HepG2 (cell line): ENCODE data around the gene PAQR6. TPM values are rescaled to one million over a fixed set of nuclear protein-coding genes. Genes with fewer than 3 reads are reported as not detected.

Source experiments
- ARHGAP35 ChIP-seq: sonication (generic); formaldehyde crosslinking; IDR thresholded peaks from 2 replicates; pipeline ENCODE4 v1.9.0; 2022; ENCODE audit warnings: mild to moderate bottlenecking, inconsistent platforms, moderate library complexity, missing genetic modification reagents, borderline replicate concordance
- ARID2 ChIP-seq: sonication (generic); formaldehyde crosslinking; IDR thresholded peaks from 2 replicates; pipeline ENCODE4 v1.8.1; 2022; ENCODE audit warnings: mild to moderate bottlenecking, missing genetic modification reagents, borderline replicate concordance
- CCAR2 ChIP-seq: fragments of 200-400 bp; formaldehyde crosslinking; optimal IDR thresholded peaks from 2 replicates; pipeline ENCODE3; 2018; ENCODE audit warnings: low read depth, mild to moderate bottlenecking, low read length, moderate library complexity
- EHMT2 ChIP-seq: fragments of 200-600 bp; sonication (generic); IDR thresholded peaks from 2 replicates; pipeline ENCODE4 v1.7.0; 2017; ENCODE audit warnings: antibody characterized with exemption, low read depth, low read length, borderline replicate concordance
- EP300 ChIP-seq, 3 experiments: sonication (generic) in 1 of 3; formaldehyde crosslinking in 1 of 3; IDR thresholded peaks; 2 replicates each; pipeline versions ENCODE4 v1.5.1 to v1.6.1; 2011 to 2020; ENCODE audit warnings: low read depth in 2 of 3, low read length in 2 of 3, borderline replicate concordance in 1 of 3, improper control_type of control experiment in 1 of 3, mild to moderate bottlenecking in 1 of 3, missing genetic modification reagents in 1 of 3, moderate library complexity in 1 of 3
- HDAC1 ChIP-seq: sonication (generic); formaldehyde crosslinking; IDR thresholded peaks from 2 replicates; pipeline ENCODE4 v1.5.1; 2020; ENCODE audit warnings: mild to moderate bottlenecking, missing genetic modification reagents
- KLF13 ChIP-seq: sonication (generic); formaldehyde crosslinking; IDR thresholded peaks from 2 replicates; pipeline ENCODE4 v1.4.0; 2020; ENCODE audit warnings: mild to moderate bottlenecking, missing genetic modification reagents
- NONO ChIP-seq, 2 experiments: fragments of 450-650 bp in 1 of 2; sonication (generic) in 1 of 2; formaldehyde crosslinking in 1 of 2; IDR thresholded peaks in 1 of 2; conservative IDR thresholded peaks in 1 of 2; 2 replicates each; pipeline versions ENCODE4 v1.6.1 to v1.8.0; 2017 to 2022; ENCODE audit warnings: mild to moderate bottlenecking in 1 of 2, missing genetic modification reagents in 1 of 2, moderate library complexity in 1 of 2
- RAD21 ChIP-seq: fragments of 450-650 bp; formaldehyde crosslinking; IDR thresholded peaks from 2 replicates; pipeline ENCODE4 v1.5.0; 2020; ENCODE audit warnings: mild to moderate bottlenecking
- SAFB2 ChIP-seq: sonication (generic); formaldehyde crosslinking; IDR thresholded peaks from 2 replicates; pipeline ENCODE4 v1.5.1; 2020; ENCODE audit warnings: missing genetic modification reagents, low read depth, mild to moderate bottlenecking, borderline replicate concordance
- SP5 ChIP-seq: IDR thresholded peaks from 2 replicates; pipeline ENCODE4 v1.6.1; 2016; ENCODE audit warnings: low read depth, borderline replicate concordance
- YY1 ChIP-seq: IDR thresholded peaks from 2 replicates; pipeline ENCODE4 v1.6.1; 2011; ENCODE audit warnings: low read length, low read depth, moderate library complexity, mild to moderate bottlenecking; ENCODE audit not compliant: insufficient read depth, insufficient replicate concordance
- ZNF510 ChIP-seq: sonication (generic); formaldehyde crosslinking; IDR thresholded peaks from 2 replicates; pipeline ENCODE4 v1.4.0; 2020; ENCODE audit warnings: low read depth, mild to moderate bottlenecking, missing genetic modification reagents
- ZNF678 ChIP-seq: sonication (generic); formaldehyde crosslinking; IDR thresholded peaks from 2 replicates; pipeline ENCODE4 v1.4.0; 2020; ENCODE audit warnings: mild to moderate bottlenecking, missing genetic modification reagents
- ZNF703 ChIP-seq: sonication (generic); formaldehyde crosslinking; IDR thresholded peaks from 2 replicates; pipeline ENCODE4 v1.5.1; 2020; ENCODE audit warnings: missing genetic modification reagents, mild to moderate bottlenecking, moderate library complexity, borderline replicate concordance
- ZSCAN31 ChIP-seq: sonication (generic); formaldehyde crosslinking; IDR thresholded peaks from 2 replicates; pipeline ENCODE4 v1.5.0; 2020; ENCODE audit warnings: low read depth, mild to moderate bottlenecking, missing genetic modification reagents
- polyA plus RNA-seq, 8 experiments: library from polyadenylated mRNA; depleted of rRNA in 3 of 8; stranded (reverse) in 7 of 8; unstranded in 1 of 8; fragments of >200 nt; fragmentation: Illumina TruSeq in 4 of 8; extraction: Trizol in 4 of 8; gene quantifications; 2 replicates each; pipeline versions ENCODE4 v1.2.1 to v1.2.3, GENCODE V29; 2011 to 2016; ENCODE audit warnings: low read depth in 4 of 8, missing spikeins in 1 of 8, mixed read lengths in 1 of 8; ENCODE audit not compliant: insufficient read depth in 1 of 8
- total RNA-seq, 5 experiments: library from RNA; depleted of rRNA; stranded (reverse); fragments of >200 nt; fragmentation: Illumina TruSeq; extraction: Trizol; gene quantifications; 2 replicates each; pipeline ENCODE4 v1.2.3, GENCODE V29; 2016; ENCODE audit warnings: low read depth in 1 of 5
- TF ChIP-seq, protein P1 (sequence below): IDR thresholded peaks from 2 replicates; pipeline ENCODE4 v1.6.1; 2016; ENCODE audit warnings: control low read depth
- TF ChIP-seq, protein P2 (sequence below): sonication (generic); formaldehyde crosslinking; IDR thresholded peaks from 2 replicates; pipeline ENCODE4 v1.4.0; 2020; ENCODE audit warnings: missing genetic modification reagents, borderline replicate concordance
- TF ChIP-seq, protein P3 (sequence below): sonication (generic); formaldehyde crosslinking; IDR thresholded peaks from 2 replicates; pipeline ENCODE4 v1.4.0; 2020; ENCODE audit warnings: missing genetic modification reagents, borderline replicate concordance

Gene PAQR6
- total and polyA plus RNA-seq, 2 of the 13 experiments (the other 11 are each of a cell fraction or from before 2014, with no cell fraction given), result 0.82 to 1.4 TPM

DNA sequence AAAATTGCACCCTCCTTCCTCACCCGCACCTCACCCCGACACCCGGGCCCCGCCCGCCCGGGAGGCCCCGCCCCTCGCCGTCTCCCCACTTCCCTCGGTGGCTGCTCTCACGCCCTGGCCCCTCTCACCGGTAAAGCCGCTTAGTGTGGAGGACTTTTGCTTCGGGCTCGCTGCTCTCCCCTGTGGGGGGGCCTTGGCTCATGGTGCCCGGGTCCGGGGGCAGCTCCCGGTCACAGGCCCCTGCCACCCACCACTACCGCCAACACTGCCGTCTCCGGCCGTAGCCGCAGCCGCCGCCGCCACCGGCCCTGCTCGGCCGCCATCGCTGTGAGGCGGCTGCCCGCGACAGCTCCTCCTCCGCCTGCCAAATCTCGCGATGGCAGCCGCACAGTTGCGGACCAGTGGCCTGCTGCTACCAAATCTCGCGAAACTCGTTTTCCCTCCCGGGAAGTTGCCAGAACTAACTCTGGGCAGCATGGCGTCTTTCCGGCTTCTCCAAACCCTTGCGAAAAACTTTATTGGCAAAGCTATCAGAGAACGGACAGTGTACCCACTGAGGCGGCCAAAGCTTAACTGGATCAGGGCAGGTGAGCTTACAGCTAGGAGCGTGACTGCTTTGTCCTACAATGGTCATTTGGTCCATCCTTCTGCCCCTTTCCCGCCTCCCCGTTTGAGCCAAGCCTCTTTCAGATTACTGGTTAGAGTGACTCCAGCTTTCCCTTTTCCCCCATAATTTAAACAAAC, 34.8 kb upstream of the PAQR6 start, which contains the start of gene SMG5 (continued):
- TF ChIP-seq ARID2 (CRISPR knock-in tag), result no peak
- TF ChIP-seq YY1, result peak; percentile 98
- peak; percentile 48; the same call in 1 of the 2 replicates for TF ChIP-seq SAFB2 (CRISPR knock-in tag)
- TF ChIP-seq, protein P1, sequence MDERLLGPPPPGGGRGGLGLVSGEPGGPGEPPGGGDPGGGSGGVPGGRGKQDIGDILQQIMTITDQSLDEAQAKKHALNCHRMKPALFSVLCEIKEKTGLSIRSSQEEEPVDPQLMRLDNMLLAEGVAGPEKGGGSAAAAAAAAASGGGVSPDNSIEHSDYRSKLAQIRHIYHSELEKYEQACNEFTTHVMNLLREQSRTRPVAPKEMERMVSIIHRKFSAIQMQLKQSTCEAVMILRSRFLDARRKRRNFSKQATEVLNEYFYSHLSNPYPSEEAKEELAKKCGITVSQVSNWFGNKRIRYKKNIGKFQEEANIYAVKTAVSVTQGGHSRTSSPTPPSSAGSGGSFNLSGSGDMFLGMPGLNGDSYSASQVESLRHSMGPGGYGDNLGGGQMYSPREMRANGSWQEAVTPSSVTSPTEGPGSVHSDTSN (CRISPR knock-in tag), result no peak
- peak; percentile 88 for TF ChIP-seq HDAC1
- peak; percentile 86; the same call in 1 of the 2 replicates for TF ChIP-seq ZSCAN31 (CRISPR knock-in tag)
- no peak for TF ChIP-seq NONO (IDR thresholded peaks at IDR 0.05)
- peak; percentile 95 for TF ChIP-seq NONO (CRISPR knock-in tag; conservative IDR thresholded peaks at IDR 0.05)
- peak in 1 of 2 experiments; percentile 59; a peak in 1 of 4 replicates for TF ChIP-seq EP300 (IDR thresholded peaks at IDR 0.05; ENCODE audit: low read depth in 2 of 2, low read length in 2 of 2)
- TF ChIP-seq EP300 (CRISPR knock-in tag; IDR thresholded peaks at IDR 0.05; ENCODE audit: borderline replicate concordance), result peak; percentile 13; the same call in 1 of the 2 replicates
- 0 out of 2 replicates have a peak, but pooled peaks have one; percentile 21 for TF ChIP-seq SP5 (CRISPR knock-in tag)
- no peak for TF ChIP-seq EHMT2
- TF ChIP-seq ZNF678, result no peak
- TF ChIP-seq ARHGAP35 (CRISPR knock-in tag), result peak; percentile 81; the same call in 1 of the 2 replicates
- TF ChIP-seq, protein P2, sequence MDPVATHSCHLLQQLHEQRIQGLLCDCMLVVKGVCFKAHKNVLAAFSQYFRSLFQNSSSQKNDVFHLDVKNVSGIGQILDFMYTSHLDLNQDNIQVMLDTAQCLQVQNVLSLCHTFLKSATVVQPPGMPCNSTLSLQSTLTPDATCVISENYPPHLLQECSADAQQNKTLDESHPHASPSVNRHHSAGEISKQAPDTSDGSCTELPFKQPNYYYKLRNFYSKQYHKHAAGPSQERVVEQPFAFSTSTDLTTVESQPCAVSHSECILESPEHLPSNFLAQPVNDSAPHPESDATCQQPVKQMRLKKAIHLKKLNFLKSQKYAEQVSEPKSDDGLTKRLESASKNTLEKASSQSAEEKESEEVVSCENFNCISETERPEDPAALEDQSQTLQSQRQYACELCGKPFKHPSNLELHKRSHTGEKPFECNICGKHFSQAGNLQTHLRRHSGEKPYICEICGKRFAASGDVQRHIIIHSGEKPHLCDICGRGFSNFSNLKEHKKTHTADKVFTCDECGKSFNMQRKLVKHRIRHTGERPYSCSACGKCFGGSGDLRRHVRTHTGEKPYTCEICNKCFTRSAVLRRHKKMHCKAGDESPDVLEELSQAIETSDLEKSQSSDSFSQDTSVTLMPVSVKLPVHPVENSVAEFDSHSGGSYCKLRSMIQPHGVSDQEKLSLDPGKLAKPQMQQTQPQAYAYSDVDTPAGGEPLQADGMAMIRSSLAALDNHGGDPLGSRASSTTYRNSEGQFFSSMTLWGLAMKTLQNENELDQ, result no peak
- TF ChIP-seq, protein P3, sequence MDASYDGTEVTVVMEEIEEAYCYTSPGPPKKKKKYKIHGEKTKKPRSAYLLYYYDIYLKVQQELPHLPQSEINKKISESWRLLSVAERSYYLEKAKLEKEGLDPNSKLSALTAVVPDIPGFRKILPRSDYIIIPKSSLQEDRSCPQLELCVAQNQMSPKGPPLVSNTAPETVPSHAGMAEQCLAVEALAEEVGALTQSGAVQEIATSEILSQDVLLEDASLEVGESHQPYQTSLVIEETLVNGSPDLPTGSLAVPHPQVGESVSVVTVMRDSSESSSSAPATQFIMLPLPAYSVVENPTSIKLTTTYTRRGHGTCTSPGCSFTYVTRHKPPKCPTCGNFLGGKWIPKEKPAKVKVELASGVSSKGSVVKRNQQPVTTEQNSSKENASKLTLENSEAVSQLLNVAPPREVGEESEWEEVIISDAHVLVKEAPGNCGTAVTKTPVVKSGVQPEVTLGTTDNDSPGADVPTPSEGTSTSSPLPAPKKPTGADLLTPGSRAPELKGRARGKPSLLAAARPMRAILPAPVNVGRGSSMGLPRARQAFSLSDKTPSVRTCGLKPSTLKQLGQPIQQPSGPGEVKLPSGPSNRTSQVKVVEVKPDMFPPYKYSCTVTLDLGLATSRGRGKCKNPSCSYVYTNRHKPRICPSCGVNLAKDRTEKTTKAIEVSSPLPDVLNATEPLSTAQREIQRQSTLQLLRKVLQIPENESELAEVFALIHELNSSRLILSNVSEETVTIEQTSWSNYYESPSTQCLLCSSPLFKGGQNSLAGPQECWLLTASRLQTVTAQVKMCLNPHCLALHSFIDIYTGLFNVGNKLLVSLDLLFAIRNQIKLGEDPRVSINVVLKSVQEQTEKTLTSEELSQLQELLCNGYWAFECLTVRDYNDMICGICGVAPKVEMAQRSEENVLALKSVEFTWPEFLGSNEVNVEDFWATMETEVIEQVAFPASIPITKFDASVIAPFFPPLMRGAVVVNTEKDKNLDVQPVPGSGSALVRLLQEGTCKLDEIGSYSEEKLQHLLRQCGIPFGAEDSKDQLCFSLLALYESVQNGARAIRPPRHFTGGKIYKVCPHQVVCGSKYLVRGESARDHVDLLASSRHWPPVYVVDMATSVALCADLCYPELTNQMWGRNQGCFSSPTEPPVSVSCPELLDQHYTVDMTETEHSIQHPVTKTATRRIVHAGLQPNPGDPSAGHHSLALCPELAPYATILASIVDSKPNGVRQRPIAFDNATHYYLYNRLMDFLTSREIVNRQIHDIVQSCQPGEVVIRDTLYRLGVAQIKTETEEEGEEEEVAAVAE, result peak; percentile 70; the same call in 1 of the 2 replicates
- no peak for TF ChIP-seq KLF13 (CRISPR knock-in tag)
- peak; percentile 77 for TF ChIP-seq CCAR2
- no peak for TF ChIP-seq ZNF510 (CRISPR knock-in tag)
- 0 out of 2 replicates have a peak, but pooled peaks have one; percentile 62 for TF ChIP-seq ZNF703 (CRISPR knock-in tag)
- TF ChIP-seq RAD21 (CRISPR knock-in tag), result 0 out of 2 replicates have a peak, but pooled peaks have one; percentile 10
